Endodermal cell (in vitro differentiated cells): ENCODE measurements around the gene TGM4. TPM values are rescaled to one million over a fixed set of nuclear protein-coding genes. Genes with fewer than 3 reads are reported as not detected.
A peak's percentile ranks its signal among the peaks of the same experiment; 100 is the strongest.

Experiments
- DNase-seq: peaks from one replicate; pipeline ENCODE4 v3.0.0-alpha.2; 2017
- H3K27ac ChIP-seq: 2 replicates; pipeline ENCODE4 v1.5.1; 2013; ENCODE audit warnings: mild to moderate bottlenecking, low read depth, low read length, moderate library complexity
- H3K27me3 ChIP-seq: 2 replicates; pipeline ENCODE4 v1.6.1; 2013; ENCODE audit warnings: mild to moderate bottlenecking, low read length, moderate library complexity; ENCODE audit not compliant: insufficient read depth, control insufficient read depth, poor library complexity, severe bottlenecking
- H3K36me3 ChIP-seq: 2 replicates; pipeline ENCODE4 v1.7.0; 2013; ENCODE audit warnings: mild to moderate bottlenecking, low read length, moderate library complexity; ENCODE audit not compliant: control insufficient read depth, insufficient read depth
- H3K4me1 ChIP-seq: one replicate; pipeline ENCODE4 v1.7.0; 2013; ENCODE audit warnings: low read length; ENCODE audit not compliant: control insufficient read depth, insufficient read depth
- H3K4me3 ChIP-seq: 2 replicates; pipeline ENCODE4 v1.5.1; 2013; ENCODE audit warnings: mild to moderate bottlenecking, low read length, moderate library complexity
- H3K9ac ChIP-seq: 2 replicates; pipeline ENCODE4 v1.6.1; 2013; ENCODE audit warnings: mild to moderate bottlenecking, low read length, moderate library complexity; ENCODE audit not compliant: poor library complexity, severe bottlenecking; ENCODE audit errors: extremely low read depth
- H3K9me3 ChIP-seq: 2 replicates; pipeline ENCODE4 v1.6.1; 2013; ENCODE audit warnings: mild to moderate bottlenecking, low read length, moderate library complexity; ENCODE audit not compliant: control insufficient read depth
- H3K27ac Mint-ChIP-seq: 2 replicates; pipeline ENCODE4 v1.8.0; 2020; ENCODE audit warnings: mixed read lengths
- H3K27me3 Mint-ChIP-seq: 2 replicates; pipeline ENCODE4 v1.8.0; 2021; ENCODE audit warnings: mild to moderate bottlenecking, mixed read lengths; ENCODE audit not compliant: insufficient read depth
- H3K36me3 Mint-ChIP-seq: 2 replicates; pipeline ENCODE4 v1.8.0; 2020; ENCODE audit warnings: low read depth, mixed read lengths
- H3K4me1 Mint-ChIP-seq: 2 replicates; pipeline ENCODE4 v1.8.0; 2020; ENCODE audit warnings: mixed read lengths
- H3K4me3 Mint-ChIP-seq: 2 replicates; pipeline ENCODE4 v1.8.0; 2020; ENCODE audit warnings: mild to moderate bottlenecking, moderate library complexity, mixed read lengths
- H3K9me3 Mint-ChIP-seq: 2 replicates; pipeline ENCODE4 v1.8.0; 2020; ENCODE audit warnings: mild to moderate bottlenecking, mixed read lengths
- WGBS, 2 experiments: methylation state at CpG; one replicate each; pipeline versions ENCODE4 v1.1.5 to v1.1.7; 2013; ENCODE audit warnings: missing lambda C conversion rate in 2 of 2, mixed read lengths in 1 of 2; ENCODE audit not compliant: insufficient coverage in 1 of 2, insufficient read length in 1 of 2; 5-methylcytosine and 5-hydroxymethylcytosine counted together
- total RNA-seq, 2 donors: library from RNA; stranded (reverse); fragmentation: NEBNext Ultra II Directional in 1 of 2; extraction: Animal tissue kit (Norgen Biotek cat#: 25700) in 1 of 2; gene quantifications; 2 replicates in 1 of 2; 3 replicates in 1 of 2; pipeline ENCODE4 v1.2.1, GENCODE V29; 2021
- TF ChIP-seq, protein P1 (sequence below): fragments of 200-600 bp; sonication (generic); conservative IDR thresholded peaks from 2 replicates; pipeline ENCODE4 v1.5.0; 2021; ENCODE audit warnings: antibody characterized with exemption, mild to moderate bottlenecking

TGM4 gene
- total RNA-seq, 2 donors from 2014 or later: not detected

DNA sequence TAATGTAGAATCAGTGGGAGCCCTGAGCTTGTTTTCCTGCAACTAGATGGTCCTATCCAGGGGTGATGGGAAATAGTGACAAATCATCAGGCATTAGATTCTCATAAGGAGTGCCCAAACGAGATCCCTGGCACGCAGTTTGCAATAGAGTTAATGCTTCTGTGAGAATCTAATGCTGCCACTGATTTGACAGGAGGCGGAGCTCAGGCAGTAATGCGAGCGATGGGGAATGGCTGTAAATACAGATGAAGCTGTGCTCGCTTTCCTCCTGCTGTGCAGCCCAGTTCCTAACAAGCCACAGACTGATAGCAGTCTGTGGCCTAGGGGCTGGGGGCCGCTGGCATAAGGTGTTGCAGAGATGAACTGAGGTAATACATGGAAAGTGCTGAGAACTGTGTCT, 41.0 kb upstream of the TGM4 start:
- TF ChIP-seq, protein P1, sequence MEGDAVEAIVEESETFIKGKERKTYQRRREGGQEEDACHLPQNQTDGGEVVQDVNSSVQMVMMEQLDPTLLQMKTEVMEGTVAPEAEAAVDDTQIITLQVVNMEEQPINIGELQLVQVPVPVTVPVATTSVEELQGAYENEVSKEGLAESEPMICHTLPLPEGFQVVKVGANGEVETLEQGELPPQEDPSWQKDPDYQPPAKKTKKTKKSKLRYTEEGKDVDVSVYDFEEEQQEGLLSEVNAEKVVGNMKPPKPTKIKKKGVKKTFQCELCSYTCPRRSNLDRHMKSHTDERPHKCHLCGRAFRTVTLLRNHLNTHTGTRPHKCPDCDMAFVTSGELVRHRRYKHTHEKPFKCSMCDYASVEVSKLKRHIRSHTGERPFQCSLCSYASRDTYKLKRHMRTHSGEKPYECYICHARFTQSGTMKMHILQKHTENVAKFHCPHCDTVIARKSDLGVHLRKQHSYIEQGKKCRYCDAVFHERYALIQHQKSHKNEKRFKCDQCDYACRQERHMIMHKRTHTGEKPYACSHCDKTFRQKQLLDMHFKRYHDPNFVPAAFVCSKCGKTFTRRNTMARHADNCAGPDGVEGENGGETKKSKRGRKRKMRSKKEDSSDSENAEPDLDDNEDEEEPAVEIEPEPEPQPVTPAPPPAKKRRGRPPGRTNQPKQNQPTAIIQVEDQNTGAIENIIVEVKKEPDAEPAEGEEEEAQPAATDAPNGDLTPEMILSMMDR: no peak
- Histone ChIP-seq H3K4me3 (no peak overlapping the region), H3K9me3 (peaks cover 33% of the 10 kb centered on the region), H3K4me1 (no peaks in the 10 kb centered on the region), H3K36me3 (peaks cover 67% of the 10 kb centered on the region), H3K27me3 (no peaks in the 10 kb centered on the region), H3K9ac (no peak overlapping the region), H3K27ac (no peak overlapping the region)
- Mint-ChIP-seq H3K27ac (no peak overlapping the region), H3K9me3 (peaks cover 17% of the 10 kb centered on the region), H3K27me3 (no peaks in the 10 kb centered on the region), H3K4me3 (no peak overlapping the region), H3K36me3 (peaks cover 49% of the 10 kb centered on the region), H3K4me1 (no peaks in the 10 kb centered on the region)
- 86 to 98% methylated on average over 7 of the region's 7 CpGs for WGBS, 2 experiments
- peak; percentile 43 for DNase-seq

DNA sequence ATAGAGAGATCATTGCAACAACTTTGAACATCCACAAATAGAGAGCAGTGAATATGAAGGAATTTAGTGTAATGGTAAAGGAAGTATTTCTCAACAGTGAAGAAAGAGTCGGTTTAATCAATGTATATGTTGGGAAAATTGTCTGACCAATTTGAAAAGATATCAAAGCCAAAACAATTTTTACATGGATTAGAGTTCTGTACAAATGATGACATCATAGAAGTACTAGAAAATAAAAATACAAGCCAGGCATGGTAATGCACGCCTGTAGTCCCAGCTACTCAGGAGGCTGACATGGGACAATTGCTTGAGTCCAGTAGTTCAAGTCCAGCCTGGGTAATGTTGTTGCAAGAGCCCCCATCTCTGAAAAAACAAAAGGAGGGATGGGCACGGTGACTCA, 38.7 kb upstream of the TGM4 start:
- Mint-ChIP-seq H3K27me3 (no peaks in the 10 kb centered on the region), H3K4me1 (no peaks in the 10 kb centered on the region), H3K4me3 (no peak overlapping the region), H3K36me3 (peaks cover 57% of the 10 kb centered on the region), H3K27ac (no peak overlapping the region), H3K9me3 (peaks cover 20% of the 10 kb centered on the region)
- 93 to 97% methylated on average over 3 of the region's 3 CpGs for whole genome bisulfite sequencing, 2 experiments
- H3K4me1 ChIP-seq: no peaks in the 10 kb centered on the region
- no peak overlapping the region for H3K27ac ChIP-seq
- H3K36me3 ChIP-seq: peaks cover 75% of the 10 kb centered on the region
- H3K9ac ChIP-seq: no peak overlapping the region
- peaks cover 33% of the 10 kb centered on the region for H3K9me3 ChIP-seq
- TF ChIP-seq, protein P1: no peak
- no peak overlapping the region for H3K4me3 ChIP-seq
- no peaks in the 10 kb centered on the region for H3K27me3 ChIP-seq
- no peak for DNase-seq

DNA sequence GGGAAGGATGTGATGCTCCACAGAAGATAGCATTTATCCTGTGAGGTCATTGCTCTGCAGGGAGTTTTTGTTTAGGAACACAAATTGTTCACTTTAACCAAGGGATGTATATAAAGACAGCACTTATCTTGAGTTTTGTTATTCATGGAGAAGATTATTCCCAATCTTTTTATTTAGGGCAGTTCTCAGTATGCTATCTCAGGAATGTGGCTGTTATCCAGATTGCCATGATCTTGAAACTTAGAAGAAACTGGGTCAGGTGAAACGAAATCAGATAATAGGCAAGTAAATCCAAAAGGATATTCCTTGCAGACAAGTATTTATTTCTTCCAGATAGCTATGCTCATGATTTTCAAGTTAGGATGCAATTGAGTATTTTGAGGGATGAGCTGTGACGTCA, 32.0 kb upstream of the TGM4 start:
- TF ChIP-seq, protein P1: no peak
- Mint-ChIP-seq H3K4me3 (no peak overlapping the region), H3K4me1 (no peaks in the 10 kb centered on the region), H3K27ac (no peak overlapping the region), H3K9me3 (peaks cover 6% of the 10 kb centered on the region), H3K36me3 (peaks cover 70% of the 10 kb centered on the region), H3K27me3 (no peaks in the 10 kb centered on the region)
- 92 to 94% methylated on average over 2 of the region's 2 CpGs for WGBS, 2 experiments
- H3K9me3 ChIP-seq: peaks cover 10% of the 10 kb centered on the region
- H3K9ac ChIP-seq: no peak overlapping the region
- H3K27ac ChIP-seq: no peak overlapping the region
- peaks cover 67% of the 10 kb centered on the region for H3K36me3 ChIP-seq
- H3K27me3 ChIP-seq: no peaks in the 10 kb centered on the region
- H3K4me1 ChIP-seq: no peaks in the 10 kb centered on the region
- no peak overlapping the region for H3K4me3 ChIP-seq
- DNase-seq: no peak
